Measurements from ENCODE around the gene NIP7. TPM values are rescaled to one million over a fixed set of nuclear protein-coding genes. Genes with fewer than 3 reads are reported as not detected.

Gene NIP7
- total and polyA plus RNA-seq, 9 of the 15 experiments (the other 6 are each of a cell fraction or from before 2014, with no cell fraction given) = 28.9 to 85.5 (median 72.5) TPM

GRCh38 chr16:69322343-69322742 lies 17.2 kb upstream of the NIP7 start:
- BruUV-seq (replicated peaks) = no TSS peak
- intact Hi-C loops (cut with micrococcal nuclease) = no loop called here
- Histone ChIP-seq H3K4me1 (replicated peaks in 1 of 2; ENCODE audit: control insufficient read depth in 2 of 2, insufficient read depth in 2 of 2, low read length in 2 of 2) (peaks cover 11 to 38% of the 10 kb centered on the region in 2 experiments; a peak in 4 of 5 replicates), H3K27me3 (ENCODE audit: control insufficient read depth in 2 of 2, insufficient read depth in 2 of 2, low read length in 2 of 2) (no peaks in the 10 kb centered on the region), H3K9ac (ENCODE audit: insufficient read depth in 1 of 2, low read depth in 2 of 2, low read length in 2 of 2) (peak overlapping the region in 1 of 2 experiments; percentile 8; a peak in 1 of 4 replicates), H3K4me2 (ENCODE audit: insufficient read depth, low read length) (no peak overlapping the region), H3K27ac (ENCODE audit: extremely low read depth, low read depth, low read length) (no peak overlapping the region), H3K9me1 (ENCODE audit: control insufficient read depth, insufficient read depth, low read length) (no peaks in the 10 kb centered on the region), H3K36me3 (ENCODE audit: control insufficient read depth, insufficient read depth, low read length) (peaks cover 94% of the 10 kb centered on the region), H4K20me1 (replicated peaks; ENCODE audit: control insufficient read depth, insufficient read depth, low read length) (peaks cover 31% of the 10 kb centered on the region; the same call in 1 of the 2 replicates), H3K4me3 (no peak overlapping the region), H2AFZ (ENCODE audit: low read depth, low read length) (no peak overlapping the region), H3K9me3 (replicated peaks; ENCODE audit: control insufficient read depth, insufficient read depth, low read depth, low read length) (no peaks in the 10 kb centered on the region), H3K79me2 (ENCODE audit: control insufficient read depth, insufficient read depth, low read length) (peaks cover 58% of the 10 kb centered on the region)
- peak; percentile 40 for TF ChIP-seq RBFOX2 (IDR thresholded peaks at IDR 0.05; ENCODE audit: low read depth, low read length)
- peak; percentile 18 for TF ChIP-seq MEIS2 (IDR thresholded peaks at IDR 0.05; ENCODE audit: partially characterized antibody)
- TF ChIP-seq CREB3 (tag; conservative IDR thresholded peaks at IDR 0.05; ENCODE audit: low read depth) = no peak
- CTCF ChIA-PET (ENCODE audit: low intra/inter-chr PET ratio) = no interaction called here
- FAIRE-seq (no peak), DNase-seq (ENCODE audit: extremely low read depth in 1 of 4, low spot score in 3 of 4) (no peak), ATAC-seq (no peak)
- POLR2A ChIA-PET = interaction anchor here (1.0 to 2.4 kb wide), 2 partner anchors 11 to 13 kb away, joined by 3 to 7 read pairs; no protein-coding TSS in a partner anchor
- in situ Hi-C loops (cut with MboI) = no loop called here
- WGBS (ENCODE audit: insufficient coverage, low coverage, missing lambda C conversion rate) = 84% methylated on average over 7 of the region's 7 CpGs

- Histone ChIP-seq H3K4me2 (ENCODE audit: insufficient read depth, low read length) (no peak overlapping the region), H3K9ac (ENCODE audit: insufficient read depth in 1 of 2, low read depth in 2 of 2, low read length in 2 of 2) (no peak overlapping the region; a peak in 1 of 4 replicates), H3K27me3 (ENCODE audit: control insufficient read depth in 2 of 2, insufficient read depth in 2 of 2, low read length in 2 of 2) (no peaks in the 10 kb centered on the region), H3K4me1 (replicated peaks in 1 of 2; ENCODE audit: control insufficient read depth in 2 of 2, insufficient read depth in 2 of 2, low read length in 2 of 2) (peaks cover 14 to 48% of the 10 kb centered on the region in 2 experiments; a peak in 4 of 5 replicates), H3K27ac (ENCODE audit: extremely low read depth, low read depth, low read length) (no peak overlapping the region), H4K20me1 (replicated peaks; ENCODE audit: control insufficient read depth, insufficient read depth, low read length) (peaks cover 31% of the 10 kb centered on the region; the same call in 1 of the 2 replicates), H3K9me3 (replicated peaks; ENCODE audit: control insufficient read depth, insufficient read depth, low read depth, low read length) (no peaks in the 10 kb centered on the region), H2AFZ (ENCODE audit: low read depth, low read length) (no peak overlapping the region), H3K36me3 (ENCODE audit: control insufficient read depth, insufficient read depth, low read length) (peaks cover 96% of the 10 kb centered on the region), H3K79me2 (ENCODE audit: control insufficient read depth, insufficient read depth, low read length) (peaks cover 69% of the 10 kb centered on the region), H3K4me3 (no peak overlapping the region), H3K9me1 (ENCODE audit: control insufficient read depth, insufficient read depth, low read length) (no peaks in the 10 kb centered on the region)
- ATAC-seq = no peak
- POLR2A ChIA-PET = interaction anchor here (0.6 to 2.4 kb wide), 4 partner anchors 10 to 822 kb away, joined by 3 to 7 read pairs (median 4); no protein-coding TSS in a partner anchor
- BruUV-seq (replicated peaks) = no TSS peak
- in situ Hi-C loops (cut with MboI) = no loop called here
- CTCF ChIA-PET (ENCODE audit: low intra/inter-chr PET ratio) = no interaction called here
- TF ChIP-seq RBFOX2 (IDR thresholded peaks at IDR 0.05; ENCODE audit: low read depth, low read length) (peak; percentile 39), IRF2 (CRISPR knock-in tag; IDR thresholded peaks at IDR 0.05) (no peak)
- 95% methylated on average over 12 of the region's 14 CpGs for WGBS (ENCODE audit: insufficient coverage, low coverage, missing lambda C conversion rate)
- DNase-seq (ENCODE audit: extremely low read depth in 1 of 4, low spot score in 3 of 4) = no peak
- FAIRE-seq = no peak
- intact Hi-C loops (cut with micrococcal nuclease) = no loop called here
These were observed 16.2 kb upstream of the NIP7 start for GRCh38 chr16:69323415-69323814.

Measured in K562 (cell line).